Stimulated activated naive CD8-positive, alpha-beta T cell treated with anti-CD3 and anti-CD28 coated beads, Interleukin-15, Interleukin-2, amounts not matched to agents 100 ng/mL and 50 ng/mL, for 24 hours (primary cell): ENCODE data around the gene LSM4.

ENCODE experiments used
- H3K27ac Mint-ChIP-seq: one replicate; pipeline ENCODE4 v1.8.0; 2021; ENCODE audit warnings: mild to moderate bottlenecking, mixed read lengths
- H3K27me3 Mint-ChIP-seq: one replicate; pipeline ENCODE4 v1.8.0; 2021; ENCODE audit warnings: mixed read lengths
- H3K36me3 Mint-ChIP-seq: one replicate; pipeline ENCODE4 v1.8.0; 2021; ENCODE audit warnings: low read depth, mixed read lengths
- H3K4me1 Mint-ChIP-seq: one replicate; pipeline ENCODE4 v1.8.0; 2021; ENCODE audit warnings: low read depth, mixed read lengths
- H3K4me3 Mint-ChIP-seq: one replicate; pipeline ENCODE4 v1.8.0; 2021; ENCODE audit warnings: mild to moderate bottlenecking, mixed read lengths
- H3K9me3 Mint-ChIP-seq: one replicate; pipeline ENCODE4 v1.8.0; 2021; ENCODE audit warnings: mixed read lengths

Gene LSM4

DNA sequence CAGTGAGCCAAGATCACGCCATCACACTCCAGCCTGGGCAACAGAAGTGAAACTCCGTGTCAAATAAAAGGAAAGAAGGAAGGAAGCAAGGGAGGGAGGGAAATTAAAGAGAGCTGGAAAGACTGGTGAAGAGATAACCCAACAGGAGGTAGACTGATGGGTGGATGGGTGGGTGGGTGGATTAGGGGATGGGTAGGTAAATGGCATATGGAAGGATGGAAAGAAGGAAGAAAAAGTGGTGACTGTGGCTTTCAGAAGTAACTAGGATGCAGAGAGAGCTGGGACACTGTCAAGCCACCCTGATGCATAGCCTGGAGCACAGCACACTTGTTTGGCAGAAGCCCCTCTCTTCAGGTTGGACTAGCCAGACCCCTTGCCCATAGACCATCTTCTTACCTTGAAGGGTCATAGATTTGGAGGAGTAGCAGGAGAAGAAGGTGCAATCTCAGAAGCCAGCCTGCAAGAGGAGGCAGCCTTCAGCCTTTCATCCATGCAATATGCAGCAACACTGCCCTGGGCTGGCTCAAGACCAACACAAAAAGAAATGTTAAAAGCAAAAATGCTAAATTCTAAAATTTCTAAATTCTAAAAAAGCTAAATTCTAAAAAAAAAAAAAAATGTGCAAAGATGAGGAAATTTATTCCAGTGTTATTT, 53.7 kb downstream of the LSM4 start:
- H3K27ac Mint-ChIP-seq = no peak overlapping the region
- peaks cover 1% of the 10 kb centered on the region for H3K4me1 Mint-ChIP-seq
- H3K9me3 Mint-ChIP-seq = no peaks in the 10 kb centered on the region
- H3K4me3 Mint-ChIP-seq = no peak overlapping the region
- H3K36me3 Mint-ChIP-seq = no peaks in the 10 kb centered on the region
- H3K27me3 Mint-ChIP-seq = no peaks in the 10 kb centered on the region

DNA sequence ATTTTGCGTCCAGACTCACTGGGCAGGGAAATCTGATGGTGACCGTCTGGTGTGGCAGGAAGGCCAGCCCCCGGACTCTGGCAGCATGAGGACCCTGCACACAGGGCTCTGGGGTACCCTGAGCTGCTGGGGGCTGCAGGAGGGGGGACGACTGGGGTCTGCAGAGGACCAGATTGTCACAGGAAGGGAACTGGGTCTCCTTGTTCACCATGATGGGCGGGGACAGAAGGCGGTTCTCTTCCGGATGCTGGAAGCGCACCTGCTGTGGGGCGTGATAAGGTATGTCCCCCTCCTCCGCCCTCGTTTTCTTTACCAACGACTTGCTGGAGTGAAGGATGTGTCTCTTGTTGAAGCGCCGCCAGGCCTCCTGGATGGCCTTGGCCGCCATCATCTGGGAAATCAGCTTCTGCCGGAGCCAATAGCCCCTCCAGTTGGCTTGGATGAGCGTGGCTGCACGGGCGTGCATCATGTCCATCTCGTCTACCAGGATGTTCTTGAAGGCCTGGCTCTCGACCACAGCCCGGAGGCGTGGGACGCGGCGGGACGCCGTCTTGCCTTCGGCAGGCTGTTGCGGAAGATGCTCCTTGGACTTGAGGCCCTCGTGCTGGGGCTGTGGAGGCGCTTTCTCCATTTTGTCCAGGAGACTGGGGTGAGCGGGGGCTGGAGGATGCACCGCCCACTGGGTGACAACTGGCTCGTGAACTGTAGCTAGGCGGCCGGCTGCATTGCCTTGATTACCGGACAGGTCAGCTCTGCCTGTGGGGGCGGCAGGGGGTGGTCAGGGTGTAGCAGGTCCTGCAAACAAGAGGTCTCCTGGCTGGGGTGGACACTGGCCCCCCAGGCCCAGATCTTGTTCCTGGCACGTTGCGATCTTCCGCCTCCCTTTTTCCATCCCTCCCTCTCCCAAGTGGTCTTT, 55.8 kb downstream of the LSM4 start:
- Mint-ChIP-seq H3K4me1 (no peaks in the 10 kb centered on the region), H3K27ac (no peak overlapping the region), H3K36me3 (no peaks in the 10 kb centered on the region), H3K9me3 (no peaks in the 10 kb centered on the region), H3K4me3 (no peak overlapping the region), H3K27me3 (no peaks in the 10 kb centered on the region)

DNA sequence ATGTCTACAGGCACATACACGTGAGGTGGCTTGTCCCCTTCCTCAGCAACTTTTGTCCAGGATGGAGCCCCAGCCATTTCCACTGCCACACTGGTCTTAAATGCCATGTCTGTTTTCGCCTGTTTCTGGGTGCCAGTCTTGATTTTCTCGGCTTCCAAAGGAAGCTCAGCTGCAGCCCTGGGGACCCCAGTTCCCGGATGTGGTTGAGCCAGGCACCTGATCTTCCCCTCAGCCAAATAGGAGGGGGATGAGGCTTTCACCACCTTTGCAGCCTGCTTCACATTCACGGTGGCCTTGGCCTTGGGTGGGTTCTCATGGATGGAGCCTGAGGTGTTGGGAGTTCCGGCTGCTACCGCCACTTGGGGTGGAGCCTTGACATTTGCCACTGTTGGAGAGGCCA, 57.3 kb downstream of the LSM4 start:
- H3K4me3 Mint-ChIP-seq = no peak overlapping the region
- no peak overlapping the region for H3K27ac Mint-ChIP-seq
- H3K27me3 Mint-ChIP-seq = no peaks in the 10 kb centered on the region
- no peaks in the 10 kb centered on the region for H3K4me1 Mint-ChIP-seq
- H3K36me3 Mint-ChIP-seq = no peaks in the 10 kb centered on the region
- no peaks in the 10 kb centered on the region for H3K9me3 Mint-ChIP-seq

DNA sequence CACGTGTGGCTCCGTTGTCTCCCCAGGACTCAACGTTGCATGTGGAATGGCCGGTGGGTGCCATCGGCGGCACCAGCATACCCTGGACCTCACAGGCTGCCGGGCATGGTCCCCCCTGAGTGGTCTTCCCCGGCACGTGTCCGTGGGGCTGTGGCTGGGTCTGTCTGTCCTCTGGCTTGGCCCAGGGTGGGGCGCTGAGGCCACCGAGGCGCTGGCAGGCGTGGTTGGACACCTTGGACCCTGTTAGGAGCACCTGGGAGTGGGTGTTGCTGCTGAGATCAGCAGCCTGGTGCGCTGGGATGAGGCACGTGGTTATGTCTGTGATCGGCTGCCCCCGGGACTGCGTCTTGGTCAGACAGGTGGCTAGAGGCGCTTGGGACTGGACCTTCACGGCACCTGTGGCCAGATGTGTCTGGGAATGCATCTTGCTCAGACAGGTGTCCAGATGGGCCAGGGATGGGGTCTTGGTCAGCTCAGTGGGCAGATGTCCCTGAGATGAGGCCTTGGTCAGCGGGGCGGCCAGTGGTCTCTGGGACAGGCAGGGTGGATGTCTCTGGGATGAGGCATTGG, 57.8 kb downstream of the LSM4 start:
- no peak overlapping the region for H3K27ac Mint-ChIP-seq
- no peaks in the 10 kb centered on the region for H3K27me3 Mint-ChIP-seq
- no peaks in the 10 kb centered on the region for H3K36me3 Mint-ChIP-seq
- no peaks in the 10 kb centered on the region for H3K9me3 Mint-ChIP-seq
- H3K4me1 Mint-ChIP-seq = no peaks in the 10 kb centered on the region
- no peak overlapping the region for H3K4me3 Mint-ChIP-seq

DNA sequence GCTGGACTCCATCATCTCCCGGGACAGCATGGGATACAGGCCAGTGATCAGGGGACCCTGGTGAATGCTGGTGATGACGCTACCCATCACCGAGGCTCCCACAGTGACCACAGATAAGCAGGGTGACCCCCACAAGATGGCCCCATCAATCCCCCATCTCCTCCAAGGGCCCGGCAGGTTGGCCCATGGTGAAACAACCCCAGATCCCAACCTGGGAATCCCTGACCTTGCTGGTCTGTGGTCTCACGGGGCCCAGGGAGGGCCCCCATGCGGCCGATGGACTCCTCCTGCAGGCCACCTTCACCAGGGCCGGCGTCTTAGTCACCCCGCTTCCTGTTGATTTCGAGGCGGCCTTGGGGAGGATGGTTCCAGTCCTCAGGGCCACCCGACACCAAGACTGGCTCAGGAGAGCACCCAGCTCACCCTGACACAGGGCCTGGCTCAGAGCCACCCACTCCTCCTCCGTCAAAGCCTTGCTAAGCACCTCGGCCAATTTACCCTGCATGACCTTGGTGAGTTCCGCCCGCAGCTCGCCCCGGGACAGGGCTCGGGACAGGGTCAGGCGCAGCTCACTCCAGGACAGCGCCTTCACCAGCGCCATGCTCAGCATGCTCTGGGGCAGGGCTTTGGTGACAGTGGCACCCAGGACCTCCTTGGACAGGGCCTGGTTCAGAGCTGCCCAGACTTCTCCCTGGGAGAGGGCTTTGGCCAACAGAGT, 58.6 kb downstream of the LSM4 start:
- Mint-ChIP-seq H3K4me3 (no peak overlapping the region), H3K36me3 (no peaks in the 10 kb centered on the region), H3K27me3 (no peaks in the 10 kb centered on the region), H3K4me1 (no peaks in the 10 kb centered on the region), H3K9me3 (no peaks in the 10 kb centered on the region), H3K27ac (no peak overlapping the region)

DNA sequence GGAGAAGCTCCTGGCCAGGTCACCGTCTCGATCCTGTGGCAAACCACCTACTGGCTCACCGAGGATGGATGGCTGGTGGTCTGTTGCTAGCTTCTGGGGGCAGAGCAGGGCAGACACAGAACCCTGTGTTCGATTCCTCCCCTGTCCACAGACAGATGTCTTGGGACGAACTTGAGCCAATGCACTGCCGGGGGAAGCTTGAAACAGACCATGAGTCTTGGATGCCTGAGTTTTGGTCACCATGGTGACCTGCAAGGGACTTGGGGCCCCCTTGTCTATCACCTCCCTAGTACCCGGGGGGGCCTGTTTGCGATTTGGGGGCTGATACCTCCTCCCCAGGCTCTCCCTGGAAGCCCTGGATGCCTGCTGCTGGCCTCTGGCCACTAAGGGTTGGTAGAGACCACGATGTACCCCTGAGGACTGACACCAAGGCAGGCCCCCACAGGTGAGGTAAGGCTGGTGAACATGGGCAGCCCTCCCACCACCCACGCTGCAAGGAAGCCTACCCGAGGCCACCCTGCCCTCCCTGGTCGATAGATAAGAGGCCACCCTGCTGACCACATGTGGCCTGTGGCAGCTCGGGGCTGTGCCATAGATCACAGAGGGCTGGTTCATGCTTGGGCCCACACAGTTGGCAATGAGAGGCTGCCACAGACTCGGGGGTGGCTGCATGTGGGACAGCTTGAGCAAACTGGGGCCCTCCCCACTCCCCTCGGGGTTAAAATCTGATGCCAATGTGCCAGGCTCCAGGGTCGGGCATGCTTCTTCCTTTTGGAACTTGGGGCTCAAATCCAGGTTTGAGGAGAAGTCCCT, 59.3 kb downstream of the LSM4 start:
- Mint-ChIP-seq H3K36me3 (no peaks in the 10 kb centered on the region), H3K4me1 (no peaks in the 10 kb centered on the region), H3K9me3 (no peaks in the 10 kb centered on the region), H3K27ac (no peak overlapping the region), H3K27me3 (no peaks in the 10 kb centered on the region), H3K4me3 (no peak overlapping the region)

DNA sequence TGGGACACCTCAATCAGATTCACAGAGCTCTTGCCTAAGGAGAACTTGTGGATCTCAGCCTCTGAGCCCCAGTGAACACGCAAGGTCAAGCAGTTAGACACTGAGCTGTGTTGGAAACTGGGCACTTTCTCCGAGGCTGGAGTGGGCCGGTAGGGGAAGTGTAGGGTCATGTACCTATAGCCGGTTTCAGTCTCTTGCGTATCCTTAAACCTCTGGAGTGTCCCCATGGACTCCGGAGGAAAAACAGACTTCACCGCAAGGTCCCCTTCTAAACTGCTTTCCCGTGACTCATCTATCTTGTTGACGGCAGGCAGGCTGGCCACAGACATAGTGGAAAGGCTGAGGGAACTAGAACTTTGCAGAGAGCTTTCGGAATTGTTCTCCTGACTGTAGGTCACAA, 60.0 kb downstream of the LSM4 start:
- no peak overlapping the region for H3K4me3 Mint-ChIP-seq
- H3K36me3 Mint-ChIP-seq = no peaks in the 10 kb centered on the region
- no peaks in the 10 kb centered on the region for H3K9me3 Mint-ChIP-seq
- H3K4me1 Mint-ChIP-seq = no peaks in the 10 kb centered on the region
- no peaks in the 10 kb centered on the region for H3K27me3 Mint-ChIP-seq
- no peak overlapping the region for H3K27ac Mint-ChIP-seq

DNA sequence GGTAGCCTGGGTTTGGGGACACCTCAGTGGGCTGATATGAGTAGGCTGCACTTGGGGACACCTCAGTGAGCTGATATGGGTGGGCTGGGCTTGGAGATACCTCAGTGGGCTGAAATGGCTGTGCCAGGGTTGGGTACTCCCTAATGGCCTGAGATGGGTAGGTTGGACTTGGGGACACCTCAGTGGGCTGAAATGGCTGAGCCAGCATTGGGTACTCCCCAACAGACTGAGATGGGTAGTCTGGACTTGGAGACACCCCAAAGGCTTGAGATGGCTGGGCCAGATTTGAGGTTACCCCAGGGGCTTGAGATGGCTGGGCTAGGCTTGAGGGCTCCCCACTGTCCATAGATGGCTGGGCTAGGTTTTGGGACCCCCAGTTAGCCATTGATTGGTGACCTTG, 60.7 kb downstream of the LSM4 start:
- Mint-ChIP-seq H3K9me3 (no peaks in the 10 kb centered on the region), H3K27ac (no peak overlapping the region), H3K4me1 (no peaks in the 10 kb centered on the region), H3K4me3 (no peak overlapping the region), H3K27me3 (no peaks in the 10 kb centered on the region), H3K36me3 (no peaks in the 10 kb centered on the region)

DNA sequence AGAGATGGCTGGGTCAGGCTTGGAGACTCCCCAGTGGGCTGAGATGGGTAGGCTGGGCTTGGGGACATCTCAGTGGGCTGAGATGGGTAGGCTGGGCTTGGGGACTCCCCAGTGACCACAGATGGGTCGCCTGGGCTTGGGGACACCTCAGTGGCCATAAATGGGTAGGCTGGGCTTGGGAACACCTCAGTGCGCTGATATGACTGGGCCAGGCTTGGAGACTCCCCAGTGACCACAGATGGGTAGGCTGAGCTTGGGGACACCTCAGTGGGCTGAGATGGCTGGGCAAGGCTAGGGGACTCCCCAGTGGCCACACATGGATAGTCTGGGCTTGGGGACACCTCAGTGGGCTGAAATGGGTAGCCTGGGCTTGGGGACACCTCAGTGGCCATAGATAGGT, 61.4 kb downstream of the LSM4 start:
- H3K27me3 Mint-ChIP-seq = no peaks in the 10 kb centered on the region
- H3K9me3 Mint-ChIP-seq = no peaks in the 10 kb centered on the region
- no peaks in the 10 kb centered on the region for H3K4me1 Mint-ChIP-seq
- no peak overlapping the region for H3K4me3 Mint-ChIP-seq
- H3K36me3 Mint-ChIP-seq = no peaks in the 10 kb centered on the region
- H3K27ac Mint-ChIP-seq = no peak overlapping the region

DNA sequence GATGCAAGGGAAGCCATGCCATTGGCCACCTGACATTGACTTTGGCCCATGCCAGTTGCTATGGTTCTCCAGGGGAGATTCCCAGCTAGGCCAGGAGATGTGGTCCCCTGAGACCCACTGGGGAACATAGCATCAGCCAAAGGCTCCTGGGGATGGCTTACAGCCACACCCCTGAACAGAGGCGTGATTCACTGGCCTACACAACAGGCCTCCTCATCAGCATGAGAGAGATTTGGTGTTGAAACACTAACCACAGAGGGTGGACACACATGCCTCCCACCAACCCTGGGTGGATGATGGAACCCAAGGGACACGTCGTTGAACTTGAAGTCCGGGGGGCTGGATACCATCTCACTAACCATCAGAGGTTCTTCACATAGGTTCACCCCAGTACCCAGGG, 63.0 kb downstream of the LSM4 start:
- H3K27me3 Mint-ChIP-seq = no peaks in the 10 kb centered on the region
- no peak overlapping the region for H3K27ac Mint-ChIP-seq
- H3K36me3 Mint-ChIP-seq = no peaks in the 10 kb centered on the region
- no peak overlapping the region for H3K4me3 Mint-ChIP-seq
- H3K4me1 Mint-ChIP-seq = peaks cover 3% of the 10 kb centered on the region
- no peaks in the 10 kb centered on the region for H3K9me3 Mint-ChIP-seq

DNA sequence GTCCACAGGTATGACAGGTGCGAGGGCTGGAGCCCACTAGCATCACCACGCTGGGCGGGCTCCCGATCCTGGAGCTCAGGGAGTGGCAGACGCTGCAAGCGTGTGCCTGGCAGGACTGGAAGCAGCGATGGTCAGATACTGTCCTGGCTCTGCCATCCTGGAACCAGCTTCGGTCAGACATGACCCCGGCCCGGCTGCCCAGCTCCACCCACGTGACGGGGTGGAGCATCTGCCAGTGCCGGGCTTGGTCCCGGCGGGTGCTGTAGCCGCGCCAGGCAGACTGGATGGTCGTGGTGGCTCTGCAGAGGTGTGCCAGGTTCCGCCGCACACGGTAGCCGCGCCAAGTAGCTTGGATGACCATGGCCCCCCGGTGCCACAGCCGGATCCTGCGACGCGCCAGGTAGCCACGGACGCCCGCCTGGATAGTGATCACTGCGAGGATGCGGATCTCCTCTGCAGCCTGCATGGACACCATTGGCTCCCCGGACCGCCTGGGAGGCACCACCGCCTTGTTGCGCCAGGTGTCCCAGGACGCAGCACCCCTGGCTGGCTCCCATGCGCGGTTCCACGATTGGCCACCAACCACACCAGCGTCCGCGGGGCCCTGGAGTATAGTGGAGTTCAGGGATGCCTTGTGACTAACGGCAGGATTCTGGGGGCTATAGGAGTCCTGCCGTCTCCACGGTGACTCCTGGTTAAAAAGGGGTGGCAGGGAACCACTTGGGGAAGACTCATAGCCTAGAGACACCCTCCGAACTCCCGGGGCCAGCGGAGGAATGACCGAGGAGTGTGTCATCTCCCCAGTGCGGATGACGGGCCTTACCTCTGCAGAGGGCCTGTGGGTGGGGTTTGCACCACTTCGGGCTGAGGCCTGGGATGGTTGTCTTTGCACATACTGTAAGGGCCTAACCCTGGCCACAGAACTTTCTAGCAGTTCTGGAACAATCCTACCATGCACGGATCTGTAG, 65.1 kb downstream of the LSM4 start:
- H3K9me3 Mint-ChIP-seq = no peaks in the 10 kb centered on the region
- H3K4me3 Mint-ChIP-seq = no peak overlapping the region
- H3K27ac Mint-ChIP-seq = no peak overlapping the region
- H3K27me3 Mint-ChIP-seq = peaks cover 18% of the 10 kb centered on the region
- H3K36me3 Mint-ChIP-seq = no peaks in the 10 kb centered on the region
- H3K4me1 Mint-ChIP-seq = peaks cover 9% of the 10 kb centered on the region
